Activated CD8-positive, alpha-beta memory T cell treated with anti-CD3 and anti-CD28 coated beads for 48 hours (primary cell): ENCODE data around the gene SF3A2.

Experiments
- DNase-seq, 3 experiments: peaks; one replicate each; pipeline ENCODE4 v3.0.0-alpha.2; 2020; ENCODE audit warnings: low read depth in 2 of 3, low spot score in 2 of 3

Gene SF3A2

DNA sequence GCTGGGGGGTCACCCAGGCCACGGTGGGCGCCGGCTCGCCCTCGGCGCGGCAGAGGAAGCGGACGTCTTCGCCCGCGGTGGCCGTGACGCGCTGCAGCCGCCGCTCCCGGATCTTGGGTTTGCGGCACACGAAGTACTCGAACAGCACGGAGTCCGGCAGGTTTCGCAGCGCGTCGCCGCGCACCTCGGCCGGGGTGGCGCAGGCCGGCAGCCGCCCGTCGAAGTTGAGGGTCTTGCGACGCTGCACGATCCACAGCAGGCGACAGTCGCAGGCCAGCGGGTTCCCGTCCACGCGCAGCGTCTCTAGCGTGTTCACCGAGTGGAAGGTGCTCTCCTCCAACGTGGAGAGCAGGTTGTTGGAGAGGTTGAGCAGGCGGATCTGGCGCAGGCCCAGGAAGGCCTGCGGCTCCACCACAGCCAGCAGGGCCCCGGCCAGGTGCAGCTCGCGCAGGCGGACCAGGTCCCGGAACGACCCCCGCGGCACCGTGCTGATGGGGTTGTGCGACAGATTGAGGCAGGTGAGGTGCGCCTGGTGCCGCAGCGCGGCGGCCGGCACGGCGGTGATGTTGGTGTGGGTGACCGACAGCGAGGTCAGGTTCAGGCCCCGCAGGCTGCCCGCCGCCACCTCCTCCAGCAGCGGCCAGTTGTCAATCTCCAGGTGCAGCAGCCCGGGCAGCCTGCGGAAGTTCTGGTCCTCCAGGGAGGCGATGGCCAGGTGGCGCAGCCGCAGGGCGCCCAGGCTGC lies 54.0 kb downstream of the SF3A2 start:
- no peak for DNase-seq

DNA sequence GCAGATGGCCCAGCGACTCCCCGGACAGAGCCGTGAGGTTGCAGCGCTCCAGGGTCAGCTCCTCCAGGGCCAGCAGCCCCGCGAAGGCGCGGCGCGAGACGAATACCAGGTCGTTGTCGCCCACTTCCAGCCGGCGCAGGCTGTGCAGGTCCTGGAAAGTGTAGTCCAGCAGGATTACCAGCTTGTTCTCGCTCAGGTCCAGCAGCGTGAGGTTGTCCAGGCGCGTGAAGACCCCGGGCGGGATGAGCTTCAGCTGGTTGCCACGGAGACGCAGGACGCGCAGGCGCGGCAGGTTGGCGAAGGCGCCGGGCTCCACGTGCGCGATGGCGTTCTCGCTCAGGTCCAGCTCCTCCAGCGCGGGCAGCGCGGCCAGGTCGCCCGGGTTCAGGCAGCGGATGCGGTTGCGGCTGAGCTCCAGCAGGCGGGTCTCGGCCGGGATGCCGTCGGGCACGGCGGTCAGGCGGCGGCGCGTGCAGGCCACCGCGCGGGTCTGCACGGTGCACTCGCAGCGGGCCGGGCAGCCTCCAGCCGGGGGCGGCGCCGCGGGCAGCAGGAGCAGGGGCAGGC lies 54.6 kb downstream of the SF3A2 start:
- no peak for DNase-seq

DNA sequence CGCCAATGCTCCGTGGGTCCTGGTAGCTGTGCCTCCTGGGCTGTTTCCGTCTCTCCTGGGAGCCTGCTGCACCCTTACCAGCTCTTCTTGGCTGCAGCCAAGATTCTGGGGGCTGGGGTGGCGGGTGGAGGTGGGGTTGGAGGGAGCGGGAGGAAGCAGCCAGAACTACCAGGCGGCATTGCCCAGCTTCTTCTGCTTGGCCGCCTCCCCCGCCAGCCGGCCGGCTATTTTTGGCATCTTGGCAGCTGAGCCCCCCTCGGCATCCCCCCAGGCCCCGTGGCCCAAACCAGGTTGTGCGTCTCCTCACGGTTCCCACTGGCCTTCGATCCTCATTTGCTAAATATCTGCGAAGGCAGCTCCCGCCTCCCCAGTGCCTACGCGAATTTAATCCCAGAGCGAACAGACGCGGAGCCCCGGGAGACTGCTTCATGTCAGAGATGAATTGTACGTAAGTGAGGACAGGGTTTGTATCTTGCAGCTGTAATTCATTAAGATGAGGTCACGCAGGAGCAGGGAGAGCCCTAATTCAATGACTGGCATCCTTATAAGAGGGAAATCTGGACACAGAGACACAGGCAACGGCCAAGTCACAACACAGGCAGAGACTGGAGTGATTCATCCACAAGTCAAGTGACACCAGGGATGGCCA lies 58.2 kb downstream of the SF3A2 start:
- DNase-seq, result no peak

DNA sequence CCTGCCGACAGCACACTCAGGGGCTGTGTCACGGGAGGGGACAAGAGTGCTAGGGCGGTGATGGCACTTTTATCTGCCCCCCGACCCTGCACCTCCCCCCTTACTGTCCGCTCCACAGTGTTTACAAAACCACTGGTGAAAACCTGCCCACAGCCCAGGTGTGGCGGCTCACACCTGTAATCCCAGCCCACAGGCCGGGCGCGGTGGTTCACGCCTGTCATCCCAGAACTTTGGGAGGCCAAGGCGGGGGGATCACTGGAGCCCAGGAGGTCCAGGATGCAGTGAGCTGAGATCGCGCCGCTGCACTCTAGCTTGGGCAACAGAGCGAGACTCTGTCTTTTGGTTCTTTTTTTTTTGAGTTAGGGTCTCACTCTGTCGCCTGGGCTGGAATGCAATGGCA lies 59.5 kb downstream of the SF3A2 start:
- DNase-seq, result no peak
